ENCODE results near the gene PRMT1.
"Not testable (repeated sequence)": the region's sequence is repeated elsewhere in the genome, so short reads cannot be mapped to it uniquely, and the experiment has no call there.

Gene PRMT1

GRCh38 chr19:49719420-49719819 is 42.3 kb downstream of the PRMT1 start:
- H3K27ac Mint-ChIP-seq, H3K36me3 Mint-ChIP-seq, H3K9me3 Mint-ChIP-seq, H3K27me3 Mint-ChIP-seq, CTCF ChIA-PET, DNase-seq: not testable (repeated sequence)
- Mint-ChIP-seq H3K4me3 (peak overlapping the region; percentile 21), H3K4me1 (peaks cover 23% of the 10 kb centered on the region)

DNA sequence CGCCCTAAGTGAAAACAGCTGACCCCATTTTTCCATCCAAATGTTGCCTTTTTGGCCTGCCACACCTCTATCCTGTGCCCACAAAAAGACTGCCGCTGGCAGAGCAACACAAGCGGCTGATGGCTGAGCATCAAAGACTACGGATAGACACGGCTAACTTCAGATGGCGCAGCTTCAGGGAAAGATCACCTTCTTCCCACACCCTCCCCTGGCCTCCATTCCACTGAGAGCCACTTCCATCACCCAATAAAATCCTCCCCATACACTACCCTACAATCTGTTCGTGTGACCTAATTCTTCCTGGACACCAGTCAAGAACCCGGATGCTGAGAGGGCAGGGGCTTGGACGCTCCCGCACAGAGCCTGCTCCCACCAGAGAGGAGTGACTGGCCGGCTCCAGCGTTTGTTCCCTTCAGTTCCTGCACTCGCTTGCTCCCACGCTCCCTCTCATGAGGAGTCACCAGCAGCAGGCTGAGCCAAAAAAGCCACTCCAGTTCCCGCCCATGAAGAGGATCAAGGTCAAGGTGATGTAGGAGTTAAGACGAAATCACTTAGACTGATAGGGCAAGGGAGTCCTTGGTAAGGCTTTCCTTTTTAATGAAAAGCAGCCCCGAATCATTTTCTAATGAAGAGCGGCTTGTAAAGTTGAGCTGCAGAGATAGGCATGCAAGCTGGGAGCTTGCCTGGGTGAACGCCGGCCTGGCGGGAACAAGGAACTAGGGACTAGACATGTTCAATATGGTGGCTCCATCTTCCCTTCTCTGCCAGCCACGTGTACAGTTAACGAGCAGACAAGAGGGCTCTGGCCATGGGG is 50.4 kb downstream of the PRMT1 start:
- Mint-ChIP-seq H3K4me3 (no peak overlapping the region), H3K36me3 (no peaks in the 10 kb centered on the region), H3K27me3 (no peaks in the 10 kb centered on the region), H3K27ac (no peak overlapping the region), H3K9me3 (no peaks in the 10 kb centered on the region), H3K4me1 (peaks cover 3% of the 10 kb centered on the region)
- no peak for DNase-seq
- CTCF ChIA-PET = interaction anchor here (0.6 kb wide), 1 partner anchor 18 kb away, joined by 4 read pairs; no protein-coding TSS in a partner anchor

- peaks cover 9% of the 10 kb centered on the region for H3K27me3 Mint-ChIP-seq
- H3K9me3 Mint-ChIP-seq = no peaks in the 10 kb centered on the region
- no peak overlapping the region for H3K27ac Mint-ChIP-seq
- H3K36me3 Mint-ChIP-seq = no peaks in the 10 kb centered on the region
- CTCF ChIA-PET = interaction anchor here (0.6 to 1.2 kb wide), 2 partner anchors 13 to 21 kb away, joined by 3 to 5 read pairs; no protein-coding TSS in a partner anchor
- peaks cover 3% of the 10 kb centered on the region for H3K4me1 Mint-ChIP-seq
- no peak overlapping the region for H3K4me3 Mint-ChIP-seq
- no peak for DNase-seq
Measured at GRCh38 chr19:49730166-49730565, 53.1 kb downstream of the PRMT1 start.

Data from activated naive CD4-positive, alpha-beta T cell treated with anti-CD3 and anti-CD28 coated beads, Interleukin-2, amount 10 ng/mL, durations not matched to agents 7 days and 5 days (primary cell).